GM18498 (cell line): ENCODE results near the gene KCNQ2.

Source experiments
- ATAC-seq: cut with Tn5 transposase; IDR thresholded peaks from one replicate; pipeline ENCODE4 v1.9.1; 2021; ENCODE audit warnings: mild to moderate bottlenecking, moderate library complexity; ENCODE audit not compliant: unreplicated experiment

KCNQ2 gene

DNA sequence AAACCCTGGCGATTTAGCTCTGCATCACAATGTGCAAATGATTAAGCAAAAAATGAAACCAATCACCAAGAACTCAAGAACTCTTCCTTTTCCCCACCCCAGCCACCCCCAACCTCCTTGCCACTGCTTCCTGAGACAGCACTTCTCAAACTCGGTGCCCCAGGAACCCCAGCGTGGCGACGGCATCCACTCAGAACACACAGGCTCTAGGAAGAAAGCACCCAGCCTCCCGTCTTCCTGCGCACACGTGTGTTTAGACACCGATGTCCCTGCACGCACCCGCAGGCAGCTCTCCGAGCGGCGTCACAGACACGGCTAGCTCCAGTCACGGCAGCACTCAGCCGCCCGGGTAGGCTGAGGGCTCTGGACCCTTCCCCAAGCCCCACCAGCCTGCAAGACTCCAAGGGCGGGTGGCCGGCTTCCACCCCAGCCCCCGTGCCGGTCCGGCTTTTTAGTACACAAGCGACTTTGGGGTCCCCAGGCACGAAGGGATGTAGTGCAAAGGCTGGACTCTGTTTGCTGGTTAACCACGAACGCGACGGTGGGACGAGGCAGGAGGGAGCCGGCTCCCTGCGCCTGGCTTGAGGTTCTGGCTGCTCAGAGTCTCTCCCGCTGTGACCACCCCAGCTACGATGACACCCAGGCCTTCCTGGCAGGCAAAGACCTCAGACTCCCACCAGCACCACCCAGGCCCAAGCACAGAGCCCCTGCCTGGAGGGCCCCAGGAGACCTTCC lies 51.9 kb downstream of the KCNQ2 start:
- ATAC-seq, result no peak

DNA sequence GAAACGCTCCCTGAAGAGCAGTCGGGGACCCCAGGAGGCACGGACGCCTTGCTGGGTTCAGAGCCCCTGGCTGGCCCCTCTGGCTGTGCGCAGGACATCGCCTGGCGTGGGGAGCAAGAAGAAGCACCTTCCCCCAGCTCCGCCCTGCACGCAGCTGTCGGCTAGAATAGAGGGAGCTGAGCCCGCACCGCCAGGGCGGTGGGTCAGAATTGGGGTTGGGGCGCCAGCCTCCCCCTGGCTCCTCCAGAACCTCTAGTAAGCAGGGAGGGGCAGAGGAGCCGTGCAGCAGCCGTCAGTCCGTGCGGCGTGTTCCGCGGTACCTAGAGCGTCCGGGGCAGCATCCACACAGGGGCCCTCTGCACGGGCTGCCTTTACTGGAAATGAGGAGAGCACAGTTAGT lies 53.2 kb downstream of the KCNQ2 start:
- ATAC-seq, result no peak

DNA sequence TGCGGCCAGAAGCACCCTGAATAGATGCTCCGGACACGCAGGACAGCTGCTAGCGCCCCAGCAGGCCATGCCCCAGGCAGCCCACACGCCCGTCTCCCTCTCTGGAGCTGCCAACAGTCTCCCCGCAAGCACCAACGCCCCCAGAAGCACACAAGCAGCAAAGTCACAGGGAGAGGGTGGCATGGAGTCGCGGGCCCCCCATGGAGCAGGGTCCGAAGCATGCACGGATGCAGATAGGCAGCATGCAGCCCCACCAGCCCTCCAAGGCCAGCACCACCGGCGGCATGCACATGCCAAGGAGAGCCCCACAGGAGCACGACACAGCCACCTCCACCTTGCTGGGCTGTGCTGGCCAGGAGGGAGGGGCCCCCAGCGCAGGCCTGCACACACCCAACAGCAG lies 53.8 kb downstream of the KCNQ2 start:
- ATAC-seq, result no peak

DNA sequence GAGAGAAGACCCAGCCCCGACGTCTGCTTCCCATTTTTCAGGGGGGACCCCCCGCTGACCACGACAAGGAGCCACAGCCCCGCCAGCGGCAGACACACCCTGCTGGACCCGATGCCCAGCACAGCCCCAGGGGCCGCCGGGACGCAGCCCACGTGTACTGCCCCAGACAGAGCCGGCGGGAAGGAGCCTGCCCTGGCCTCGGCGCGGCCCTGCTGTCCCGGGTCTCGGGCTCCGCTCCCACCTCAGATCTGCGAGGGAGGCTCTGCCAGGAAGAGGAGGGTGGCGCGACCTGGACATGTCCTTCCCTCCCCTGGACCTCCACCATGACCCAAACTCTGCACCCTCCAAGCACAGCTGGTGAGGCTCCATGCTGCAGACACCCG lies 54.7 kb downstream of the KCNQ2 start:
- no peak for ATAC-seq

DNA sequence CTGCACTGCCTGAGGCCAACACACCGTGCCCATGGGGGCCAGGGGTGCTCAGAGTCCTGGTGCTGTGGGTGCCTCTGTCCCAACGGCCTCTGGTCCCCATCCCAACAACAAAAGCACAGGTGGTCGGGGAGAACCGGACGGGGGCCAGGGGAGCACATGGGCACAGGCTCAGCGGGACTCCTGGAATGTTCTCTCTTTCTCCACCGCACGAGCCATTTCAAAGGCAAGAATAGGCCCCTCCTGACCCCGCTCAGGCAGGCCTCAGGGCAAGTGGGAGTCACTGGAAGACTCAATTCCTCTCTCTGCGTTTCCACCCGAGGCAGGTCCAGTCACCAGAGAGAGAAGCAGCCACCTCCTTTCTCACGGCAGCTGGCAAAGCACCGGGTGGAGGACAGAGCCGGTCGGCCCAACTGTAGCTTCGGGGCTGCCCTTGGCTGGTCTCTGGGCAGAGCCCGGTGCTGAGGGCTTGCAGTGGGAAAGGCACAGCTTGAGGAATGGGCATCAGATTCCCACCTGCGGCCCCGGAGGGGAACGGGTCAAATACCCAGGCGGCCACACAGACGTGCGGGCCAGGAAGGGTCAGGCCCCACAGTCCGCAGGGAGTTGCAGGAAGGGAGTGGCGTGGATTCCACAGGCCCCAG lies 55.2 kb downstream of the KCNQ2 start:
- ATAC-seq, result no peak

DNA sequence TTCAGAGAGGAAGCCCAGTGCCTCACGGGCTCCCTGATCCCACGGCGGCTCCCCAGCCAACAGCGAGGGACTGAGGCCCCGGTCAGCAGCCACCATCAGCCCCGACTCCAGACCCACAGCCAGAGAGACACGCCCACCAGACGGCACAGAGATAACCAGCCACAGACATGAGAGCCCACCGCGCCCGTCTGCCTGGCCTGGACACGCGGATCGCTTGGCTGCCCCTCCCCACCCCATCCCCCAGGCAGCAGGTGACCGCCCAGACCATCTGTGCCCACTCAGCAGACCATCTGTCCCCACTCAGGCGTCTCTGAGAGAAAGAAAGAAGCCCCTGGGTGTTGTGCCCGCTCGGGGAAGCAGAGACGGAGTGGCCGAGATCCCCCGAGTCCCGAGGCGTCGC lies 55.8 kb downstream of the KCNQ2 start:
- no peak for ATAC-seq

DNA sequence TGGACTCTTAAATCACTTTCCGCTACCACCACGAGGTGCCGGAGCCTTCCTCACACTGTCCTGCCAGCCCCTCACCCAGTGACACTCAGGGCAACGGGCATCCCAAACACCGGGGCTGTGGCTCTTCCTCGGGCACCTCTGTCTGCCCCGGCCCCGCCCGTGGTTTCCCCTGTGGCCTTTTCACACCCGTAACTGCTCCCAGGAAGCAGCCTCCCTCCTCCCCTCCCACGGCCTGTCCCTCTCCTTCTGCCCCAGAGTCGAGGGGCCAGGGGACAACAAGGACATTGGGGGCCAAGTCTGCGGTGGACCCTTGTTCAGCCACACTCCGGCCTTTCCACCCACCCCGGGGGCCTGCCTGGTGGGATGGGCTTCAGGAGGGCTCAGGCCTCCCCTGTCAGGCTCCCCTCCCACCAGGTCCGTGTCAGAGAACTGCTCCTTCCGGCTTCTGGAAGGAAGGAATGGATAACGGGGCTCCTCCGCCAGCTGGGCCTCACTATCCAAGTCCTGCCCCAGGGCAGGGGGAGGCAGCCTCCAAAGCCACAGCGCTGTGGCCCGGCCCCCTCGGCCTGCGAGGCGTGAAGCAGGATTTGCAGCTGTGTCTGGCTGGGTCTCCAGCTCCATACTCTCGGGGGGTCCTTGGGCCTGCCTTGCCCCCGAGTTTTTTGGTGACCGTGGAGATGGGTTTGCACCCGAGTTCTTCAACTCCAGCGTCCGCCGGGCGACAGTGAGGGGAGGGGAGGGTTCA lies 56.6 kb downstream of the KCNQ2 start:
- ATAC-seq, result no peak

DNA sequence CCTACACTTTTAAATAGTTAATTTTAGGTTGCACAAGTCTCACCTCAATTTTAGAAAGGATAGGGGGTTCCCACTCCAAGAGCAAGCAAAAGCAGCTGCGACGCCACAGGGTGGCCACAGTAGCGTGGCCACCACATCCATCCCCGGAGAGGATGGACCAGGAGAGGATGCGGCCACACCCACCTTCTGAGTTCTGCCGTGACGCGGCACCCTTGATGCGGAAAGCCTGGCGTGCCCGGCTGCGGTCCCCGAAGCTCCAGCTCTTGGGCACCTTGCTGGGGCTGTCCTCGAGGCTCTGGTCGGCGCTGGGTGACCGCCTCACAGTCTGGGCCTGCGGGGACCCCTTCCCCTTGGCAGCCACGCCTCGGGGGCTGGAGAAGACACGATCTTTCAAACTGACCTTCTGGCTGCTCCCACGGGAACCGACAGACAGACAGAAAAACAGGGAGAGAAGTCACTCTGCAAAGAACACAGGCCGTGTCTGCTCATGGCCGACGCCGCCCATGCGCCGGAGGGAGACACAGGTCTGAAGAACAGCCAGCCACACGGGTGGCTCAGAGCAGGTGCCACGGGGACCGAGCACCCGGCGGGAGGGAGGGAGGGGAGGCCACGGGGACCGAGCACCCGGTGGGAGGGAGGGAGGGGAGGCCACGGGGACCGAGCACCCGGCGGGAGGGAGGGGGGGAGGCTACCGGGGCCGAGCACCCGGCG lies 57.6 kb downstream of the KCNQ2 start:
- no peak for ATAC-seq

DNA sequence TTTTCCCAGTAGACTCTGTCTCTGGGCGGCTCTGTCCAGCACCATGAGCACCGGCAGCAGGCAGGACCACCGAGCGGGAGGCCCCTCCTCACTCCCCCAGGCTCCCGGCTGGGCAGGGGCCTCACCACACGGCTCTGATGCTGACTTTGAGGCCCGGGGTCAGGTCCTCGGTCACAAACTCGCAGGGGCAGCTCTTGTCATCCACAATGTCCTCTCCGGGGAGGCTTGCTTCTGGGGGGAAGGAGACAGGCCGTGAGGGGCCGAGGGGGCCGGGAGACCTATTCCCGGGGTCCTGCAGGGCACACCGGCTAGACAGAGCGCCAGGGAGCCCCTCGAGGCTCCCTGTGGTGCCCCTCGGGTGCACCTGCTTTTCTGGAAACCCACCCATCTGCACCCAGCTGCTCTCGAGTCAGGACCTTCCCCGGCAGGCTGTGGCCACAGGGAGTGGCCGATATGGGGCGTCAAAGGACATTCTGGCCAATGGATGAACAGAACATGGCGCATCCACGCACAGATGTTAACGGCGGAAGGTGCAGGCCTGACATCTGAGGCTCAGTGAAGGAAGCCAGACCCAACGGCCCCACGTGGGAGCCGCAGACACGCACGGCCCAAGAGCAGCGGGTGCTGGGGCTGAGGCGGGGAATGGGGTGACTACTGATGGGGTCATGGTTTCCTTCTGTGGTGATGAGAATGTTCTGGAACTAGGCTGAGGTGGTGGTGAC lies 58.3 kb downstream of the KCNQ2 start:
- ATAC-seq, result no peak

DNA sequence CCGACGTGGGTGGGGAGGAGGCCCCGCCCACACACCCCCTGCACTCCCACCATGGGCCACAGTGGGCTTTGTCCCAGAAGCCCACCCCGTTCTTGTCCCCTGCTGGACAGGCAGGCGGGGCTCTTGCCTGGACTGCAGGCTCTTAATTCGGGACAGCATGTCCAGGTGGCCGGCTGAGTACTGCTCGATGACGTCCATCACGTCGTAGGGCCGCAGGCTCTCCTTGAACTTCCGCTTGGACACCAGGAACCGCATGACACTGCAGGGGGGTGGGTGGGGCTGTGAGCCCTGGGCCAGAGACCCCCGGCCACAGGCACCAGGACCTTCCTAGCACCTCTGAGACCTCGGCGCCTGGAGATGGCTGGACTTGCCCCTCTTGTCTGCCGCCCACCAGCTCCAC lies 59.1 kb downstream of the KCNQ2 start:
- no peak for ATAC-seq

DNA sequence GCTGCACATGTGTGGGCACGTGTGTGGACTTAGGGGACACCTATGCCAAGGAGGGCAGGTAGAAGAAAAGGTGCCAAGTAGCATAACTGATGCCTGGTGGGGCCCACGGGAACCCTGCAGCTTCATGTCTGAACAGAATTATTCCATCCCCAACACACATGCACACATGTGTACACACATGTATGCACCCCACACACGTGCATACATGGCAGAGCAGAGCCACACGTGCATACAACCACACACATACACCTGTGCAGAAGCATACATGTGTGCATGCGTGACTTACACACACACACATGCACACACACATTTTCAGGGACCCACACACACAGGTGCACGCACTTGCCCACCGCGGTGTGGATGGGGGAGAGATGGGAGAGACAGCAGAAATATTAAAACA lies 59.6 kb downstream of the KCNQ2 start:
- no peak for ATAC-seq

DNA sequence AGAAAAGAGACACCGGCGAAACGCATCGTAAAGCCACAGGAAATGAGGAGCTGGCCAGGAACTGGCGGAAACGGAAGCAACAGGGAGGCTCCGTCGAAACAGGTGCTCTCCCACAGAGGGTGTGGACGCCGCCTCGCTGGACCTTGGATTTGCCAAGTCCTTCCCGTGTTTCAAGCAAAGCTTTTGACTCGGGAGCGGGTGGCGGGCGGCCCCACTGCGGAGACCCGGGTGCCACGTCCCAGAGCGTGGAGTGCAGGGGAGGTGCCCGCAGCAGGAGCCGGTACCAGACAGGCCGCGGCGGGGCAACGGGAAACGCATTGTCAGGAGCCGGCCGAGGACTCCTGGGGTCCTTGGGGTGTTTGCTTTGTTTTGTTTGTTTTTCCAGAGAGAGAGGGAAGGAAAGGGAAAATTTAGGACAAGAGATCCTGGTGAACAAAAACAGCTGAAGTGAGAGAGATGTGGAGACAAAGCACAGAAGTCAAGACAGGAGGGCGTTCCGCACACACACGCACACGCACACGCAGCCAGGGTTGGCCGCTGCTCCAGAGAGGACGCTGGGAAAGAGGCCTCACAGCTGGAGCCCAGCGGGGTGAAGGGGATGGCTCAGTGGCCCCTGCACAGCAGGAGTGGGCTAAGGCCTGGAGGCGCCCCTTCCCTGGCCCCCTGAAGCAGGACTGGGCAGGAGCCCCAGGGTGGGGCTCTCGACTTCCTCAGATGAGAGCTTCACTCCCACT lies 60.4 kb downstream of the KCNQ2 start:
- ATAC-seq, result no peak

DNA sequence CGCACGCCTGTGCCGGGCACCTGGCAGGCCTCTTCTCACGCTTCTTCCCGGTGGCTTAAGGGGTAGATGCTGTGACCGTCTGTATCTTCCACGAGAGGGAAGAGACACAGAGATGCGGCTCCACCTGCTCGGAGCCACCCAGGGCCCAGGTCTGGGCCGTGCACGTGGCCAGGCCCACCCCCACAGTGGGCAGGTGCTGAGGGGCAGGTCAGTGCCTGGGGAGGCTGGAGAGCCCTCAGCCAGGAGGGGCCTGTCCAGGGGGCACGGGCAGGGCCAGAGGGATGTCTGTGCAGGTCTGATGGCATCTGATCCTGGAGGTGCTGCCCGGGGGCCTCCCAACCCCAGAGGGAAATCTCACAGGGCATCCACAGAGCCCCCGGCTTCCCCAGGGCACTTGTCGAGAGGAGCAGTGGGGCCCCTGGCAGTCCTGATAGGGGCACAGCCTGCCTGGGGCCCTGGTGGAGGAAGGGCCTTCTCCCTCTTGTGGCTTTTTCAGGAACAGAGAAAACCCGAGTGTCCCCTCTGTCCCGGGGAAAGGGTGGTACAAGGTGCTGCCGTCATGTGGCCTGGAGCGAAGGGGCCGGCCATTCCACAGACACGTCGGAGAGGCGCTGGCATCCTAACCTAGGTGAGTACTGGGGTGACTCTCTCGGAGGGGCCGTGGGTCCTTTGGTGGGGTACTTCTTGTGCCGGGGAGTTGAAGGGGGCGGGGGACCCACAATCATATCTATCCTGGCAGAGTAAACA lies 61.1 kb downstream of the KCNQ2 start:
- ATAC-seq, result no peak

DNA sequence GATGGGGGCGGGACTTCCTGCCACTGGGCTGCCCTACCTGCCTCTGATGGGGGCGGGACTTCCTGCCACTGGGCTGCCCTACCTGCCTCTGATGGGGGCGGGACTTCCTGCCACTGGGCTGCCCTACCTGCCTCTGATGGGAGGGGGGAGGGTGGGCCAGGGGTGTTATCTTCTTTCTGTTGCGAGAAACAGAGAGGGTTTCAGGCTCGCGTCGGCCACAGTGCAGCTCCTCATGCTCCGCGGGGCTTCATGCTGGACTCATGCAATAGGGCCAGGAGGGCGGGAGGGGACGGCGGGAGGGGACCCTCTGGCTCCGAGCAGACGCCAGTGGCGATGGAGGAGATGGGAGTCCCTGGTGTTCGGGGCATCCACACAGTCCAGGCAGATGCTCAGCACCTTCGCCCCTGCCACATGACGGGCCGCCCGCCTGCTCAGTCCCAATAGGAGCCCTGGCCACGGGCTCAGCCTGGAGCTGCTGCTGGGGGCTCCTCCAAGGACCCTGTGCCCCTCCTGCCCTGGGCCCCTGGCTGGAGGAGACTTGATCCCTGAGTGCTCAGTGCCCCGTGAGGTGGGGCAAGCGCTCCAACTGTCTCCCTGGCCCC lies 62.5 kb downstream of the KCNQ2 start:
- no peak for ATAC-seq

DNA sequence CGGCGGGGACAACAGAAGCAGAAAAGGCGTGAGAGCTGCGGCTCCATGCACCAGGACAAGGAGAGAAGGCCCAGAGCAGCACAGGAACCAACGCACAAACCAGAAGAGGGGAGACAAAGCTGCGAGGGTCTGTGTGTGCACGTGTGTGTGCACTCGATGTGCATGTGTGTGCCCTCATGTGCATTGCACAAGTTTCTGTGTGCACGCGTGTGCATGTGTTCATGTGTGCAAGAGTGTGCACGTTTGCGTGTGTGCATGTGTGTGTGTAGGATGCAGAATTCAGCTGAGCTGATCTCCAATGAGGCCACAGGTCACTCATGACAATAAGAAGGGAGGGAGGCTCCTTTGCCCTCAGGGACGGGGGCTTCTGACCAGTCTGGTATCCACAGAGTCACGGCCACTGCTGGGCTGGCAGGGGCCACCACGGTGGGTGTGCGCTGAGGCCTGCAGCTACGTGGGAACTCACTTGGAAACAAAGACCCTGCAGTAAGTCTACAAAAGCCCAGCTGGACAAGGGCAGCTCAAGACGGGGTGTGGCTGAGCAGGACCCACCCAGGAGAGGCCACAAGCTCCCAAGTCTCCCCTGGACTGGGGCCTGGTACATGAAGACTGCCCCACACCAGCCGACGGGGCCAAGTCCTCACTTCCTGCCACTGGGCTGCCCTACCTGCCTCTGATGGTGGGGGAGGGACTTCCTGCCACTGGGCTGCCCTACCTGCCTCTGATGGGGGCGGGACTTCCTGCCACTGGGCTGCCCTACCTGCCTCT lies 63.2 kb downstream of the KCNQ2 start:
- no peak for ATAC-seq

DNA sequence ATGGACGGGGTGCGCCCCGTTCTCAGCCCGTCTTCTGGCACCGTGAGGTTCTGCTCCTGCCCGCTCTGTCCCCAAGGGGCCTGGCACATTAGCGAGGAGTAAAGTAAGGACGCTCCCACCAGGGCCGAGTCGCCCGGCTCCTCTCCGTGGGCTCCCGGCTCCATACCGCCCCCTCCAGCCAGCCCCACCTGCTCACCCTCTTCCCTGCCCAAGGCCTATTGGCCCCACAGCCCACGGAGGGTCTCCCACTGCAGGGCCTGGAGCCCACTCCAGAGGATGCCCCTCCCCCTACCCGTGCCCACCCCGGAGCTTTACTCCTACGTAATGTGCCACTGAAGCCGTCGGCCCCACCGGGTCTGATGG lies 63.8 kb downstream of the KCNQ2 start:
- no peak for ATAC-seq

DNA sequence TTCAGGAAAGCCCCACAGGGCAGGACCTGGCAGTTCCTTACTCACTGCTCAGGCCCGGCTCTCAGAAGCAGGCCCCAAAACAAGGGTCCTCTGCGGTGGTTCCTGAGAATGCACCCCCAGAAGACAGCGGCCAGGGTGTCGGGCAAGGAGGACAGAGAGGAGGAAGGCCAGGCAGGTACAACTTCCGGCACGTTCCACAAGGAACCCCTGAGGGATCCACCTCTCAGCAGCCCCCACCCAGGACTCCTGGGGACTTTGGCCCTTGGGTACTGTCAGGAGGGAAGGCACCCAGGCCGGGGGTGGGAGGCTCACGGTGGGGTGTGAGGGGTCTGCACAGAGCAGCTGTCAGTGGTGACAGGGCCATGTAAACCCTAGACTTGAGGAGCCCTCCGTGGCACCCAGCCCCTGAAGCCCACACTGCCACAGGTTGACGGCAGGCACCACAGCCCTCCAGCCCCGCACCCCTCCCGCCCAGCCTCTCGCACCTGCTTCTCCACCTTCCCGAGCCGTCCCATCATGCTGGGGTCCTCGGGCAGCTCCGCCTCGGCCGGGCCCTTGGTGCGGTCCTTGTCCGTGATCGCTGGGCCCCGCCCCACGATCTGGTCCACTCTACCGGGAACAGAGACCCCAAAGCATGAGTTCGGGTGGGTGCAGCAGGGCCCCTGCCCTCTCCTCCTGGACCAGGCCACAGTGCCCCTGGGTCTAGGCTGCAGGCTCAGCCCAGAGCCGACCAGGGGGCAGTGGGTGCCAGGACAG lies 64.3 kb downstream of the KCNQ2 start:
- ATAC-seq, result no peak
